ENCODE data around the gene ARHGEF7.

Gene ARHGEF7

DNA sequence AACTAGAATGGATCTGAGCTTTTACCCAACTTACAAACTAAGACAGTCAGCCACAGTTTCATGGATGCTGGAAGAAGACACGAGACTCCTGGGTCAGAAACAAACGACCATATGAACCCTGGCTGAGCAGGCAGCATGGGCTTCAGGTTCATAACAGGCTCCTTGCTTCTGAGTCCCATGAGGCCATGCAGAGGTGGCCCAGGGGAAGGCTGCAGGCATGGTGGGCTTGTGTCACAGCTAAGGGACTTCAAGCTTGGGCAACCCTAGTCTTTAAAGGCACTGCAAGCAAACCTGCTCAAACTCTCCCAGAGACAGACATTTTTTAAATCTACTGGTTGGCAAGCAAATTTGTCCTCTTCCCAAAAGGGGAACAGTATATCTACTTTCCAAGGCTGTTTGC is 5.1 kb upstream of the ARHGEF7 start:
- Histone ChIP-seq H2AFZ (ENCODE audit: low read length) (no peak overlapping the region), H3K27me3 (ENCODE audit: insufficient read depth, low read length) (peaks cover 11% of the 10 kb centered on the region), H3K4me2 (ENCODE audit: low read length) (no peak overlapping the region), H3K4me1 (ENCODE audit: insufficient read depth, low read length, severe bottlenecking) (peaks cover 5% of the 10 kb centered on the region), H3K9me3 (ENCODE audit: low read length) (no peaks in the 10 kb centered on the region), H3K27ac (ENCODE audit: low read depth, low read length, poor library complexity, severe bottlenecking) (no peak overlapping the region), H3K9me2 (ENCODE audit: low read depth, low read length) (no peaks in the 10 kb centered on the region), H3K4me3 (ENCODE audit: low read depth, low read length, poor library complexity, severe bottlenecking) (no peak overlapping the region), H3K79me2 (ENCODE audit: insufficient read depth, low read length) (no peaks in the 10 kb centered on the region), H4K20me1 (ENCODE audit: insufficient read depth, low read length) (no peaks in the 10 kb centered on the region), H3K9ac (ENCODE audit: low read length) (no peak overlapping the region), H3K36me3 (ENCODE audit: insufficient read depth, low read length) (no peaks in the 10 kb centered on the region), H3F3A (ENCODE audit: insufficient read depth, low read length) (no peaks in the 10 kb centered on the region)
- TF ChIP-seq, protein P1, sequence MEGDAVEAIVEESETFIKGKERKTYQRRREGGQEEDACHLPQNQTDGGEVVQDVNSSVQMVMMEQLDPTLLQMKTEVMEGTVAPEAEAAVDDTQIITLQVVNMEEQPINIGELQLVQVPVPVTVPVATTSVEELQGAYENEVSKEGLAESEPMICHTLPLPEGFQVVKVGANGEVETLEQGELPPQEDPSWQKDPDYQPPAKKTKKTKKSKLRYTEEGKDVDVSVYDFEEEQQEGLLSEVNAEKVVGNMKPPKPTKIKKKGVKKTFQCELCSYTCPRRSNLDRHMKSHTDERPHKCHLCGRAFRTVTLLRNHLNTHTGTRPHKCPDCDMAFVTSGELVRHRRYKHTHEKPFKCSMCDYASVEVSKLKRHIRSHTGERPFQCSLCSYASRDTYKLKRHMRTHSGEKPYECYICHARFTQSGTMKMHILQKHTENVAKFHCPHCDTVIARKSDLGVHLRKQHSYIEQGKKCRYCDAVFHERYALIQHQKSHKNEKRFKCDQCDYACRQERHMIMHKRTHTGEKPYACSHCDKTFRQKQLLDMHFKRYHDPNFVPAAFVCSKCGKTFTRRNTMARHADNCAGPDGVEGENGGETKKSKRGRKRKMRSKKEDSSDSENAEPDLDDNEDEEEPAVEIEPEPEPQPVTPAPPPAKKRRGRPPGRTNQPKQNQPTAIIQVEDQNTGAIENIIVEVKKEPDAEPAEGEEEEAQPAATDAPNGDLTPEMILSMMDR (IDR thresholded peaks at IDR 0.05; ENCODE audit: low read length) = no peak
- TF ChIP-seq EZH2 (IDR thresholded peaks at IDR 0.05; ENCODE audit: borderline replicate concordance, low read length) = no peak

DNA sequence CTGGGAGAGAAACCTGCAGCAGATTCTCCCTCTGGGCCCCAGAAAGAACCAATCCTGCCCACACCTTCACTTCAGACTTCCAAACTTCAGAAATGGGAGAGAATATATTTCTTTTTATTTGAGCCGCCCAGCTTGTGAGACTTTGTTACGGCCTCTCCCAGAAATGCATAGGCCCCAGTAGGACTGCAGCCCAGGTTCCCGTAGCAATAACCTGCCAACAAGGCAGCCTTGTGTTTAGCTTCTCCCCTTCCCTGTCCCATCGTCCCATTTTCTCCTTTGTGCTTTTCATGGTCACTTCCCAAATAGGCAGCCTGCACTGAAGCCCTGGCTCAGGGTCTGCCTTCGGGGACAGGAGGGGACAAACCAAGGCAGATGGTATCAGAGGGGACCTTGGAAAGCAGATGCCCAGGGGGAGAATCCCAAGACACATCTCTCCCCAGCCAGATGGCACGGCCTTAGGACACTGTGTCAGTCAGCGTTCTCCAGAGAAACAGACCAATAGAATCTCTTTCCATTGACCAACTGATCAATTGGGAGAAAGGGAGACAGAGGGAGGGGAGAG is 3.7 kb upstream of the ARHGEF7 start:
- peaks cover 5% of the 10 kb centered on the region for H3K4me1 ChIP-seq (ENCODE audit: insufficient read depth, low read length, severe bottlenecking)
- H2AFZ ChIP-seq (ENCODE audit: low read length) = no peak overlapping the region
- no peaks in the 10 kb centered on the region for H3K79me2 ChIP-seq (ENCODE audit: insufficient read depth, low read length)
- peaks cover 15% of the 10 kb centered on the region for H3K27me3 ChIP-seq (ENCODE audit: insufficient read depth, low read length)
- H3K27ac ChIP-seq (ENCODE audit: low read depth, low read length, poor library complexity, severe bottlenecking) = no peak overlapping the region
- no peaks in the 10 kb centered on the region for H3F3A ChIP-seq (ENCODE audit: insufficient read depth, low read length)
- no peak overlapping the region for H3K9ac ChIP-seq (ENCODE audit: low read length)
- H3K4me2 ChIP-seq (ENCODE audit: low read length) = no peak overlapping the region
- TF ChIP-seq EZH2 (IDR thresholded peaks at IDR 0.05; ENCODE audit: borderline replicate concordance, low read length) = no peak
- TF ChIP-seq, protein P1 (IDR thresholded peaks at IDR 0.05; ENCODE audit: low read length) = no peak
- no peak overlapping the region for H3K4me3 ChIP-seq (ENCODE audit: low read depth, low read length, poor library complexity, severe bottlenecking)
- no peaks in the 10 kb centered on the region for H4K20me1 ChIP-seq (ENCODE audit: insufficient read depth, low read length)
- H3K9me3 ChIP-seq (ENCODE audit: low read length) = no peaks in the 10 kb centered on the region
- H3K36me3 ChIP-seq (ENCODE audit: insufficient read depth, low read length) = no peaks in the 10 kb centered on the region
- no peaks in the 10 kb centered on the region for H3K9me2 ChIP-seq (ENCODE audit: low read depth, low read length)

DNA sequence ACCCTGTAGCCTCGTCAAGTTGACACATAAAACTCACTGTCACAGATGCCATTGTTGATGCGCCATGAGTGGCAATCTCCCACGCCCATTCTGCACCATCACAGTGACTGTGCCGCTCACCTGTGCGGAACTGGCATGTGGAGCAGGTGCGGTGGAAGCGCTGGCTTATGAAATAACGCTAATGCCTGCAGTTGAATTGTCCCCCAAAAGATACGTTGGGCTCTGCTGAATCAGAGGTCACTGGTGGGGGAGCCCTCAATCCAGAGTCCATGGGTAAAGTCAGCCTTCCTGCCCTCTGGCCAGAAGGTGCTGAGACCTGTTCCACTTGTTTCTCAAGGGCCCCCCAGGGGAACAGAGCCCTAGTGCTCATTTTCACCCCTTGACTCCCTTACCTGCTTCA is 2.9 kb upstream of the ARHGEF7 start:
- Histone ChIP-seq H3K36me3 (ENCODE audit: insufficient read depth, low read length) (no peaks in the 10 kb centered on the region), H3K27me3 (ENCODE audit: insufficient read depth, low read length) (peaks cover 15% of the 10 kb centered on the region), H3K9me2 (ENCODE audit: low read depth, low read length) (no peaks in the 10 kb centered on the region), H3K4me3 (ENCODE audit: low read depth, low read length, poor library complexity, severe bottlenecking) (no peak overlapping the region), H3K4me2 (ENCODE audit: low read length) (no peak overlapping the region), H2AFZ (ENCODE audit: low read length) (no peak overlapping the region), H3K4me1 (ENCODE audit: insufficient read depth, low read length, severe bottlenecking) (peaks cover 5% of the 10 kb centered on the region), H3K9me3 (ENCODE audit: low read length) (no peaks in the 10 kb centered on the region), H3F3A (ENCODE audit: insufficient read depth, low read length) (no peaks in the 10 kb centered on the region), H4K20me1 (ENCODE audit: insufficient read depth, low read length) (no peaks in the 10 kb centered on the region), H3K9ac (ENCODE audit: low read length) (no peak overlapping the region), H3K27ac (ENCODE audit: low read depth, low read length, poor library complexity, severe bottlenecking) (no peak overlapping the region), H3K79me2 (ENCODE audit: insufficient read depth, low read length) (no peaks in the 10 kb centered on the region)
- no peak for TF ChIP-seq EZH2 (IDR thresholded peaks at IDR 0.05; ENCODE audit: borderline replicate concordance, low read length)
